Loucy (cell line): ENCODE data around the gene MAN1A2.

Experiments
- H2AFZ ChIP-seq: fragments of 200-600 bp; sonication (generic); 2 replicates; pipeline ENCODE4 v1.6.0; 2016; ENCODE audit warnings: antibody characterized with exemption, mild to moderate bottlenecking, low read length, moderate library complexity
- H3F3A ChIP-seq: fragments of 200-600 bp; 2 replicates; pipeline ENCODE4 v1.6.0; 2016; ENCODE audit warnings: antibody characterized with exemption, low read depth, mild to moderate bottlenecking
- H3K27me3 ChIP-seq: fragments of 200-600 bp; sonication (generic); 2 replicates; pipeline ENCODE4 v1.6.1; 2014; ENCODE audit warnings: low read length, mild to moderate bottlenecking; ENCODE audit not compliant: insufficient read depth, poor library complexity, severe bottlenecking
- H3K36me3 ChIP-seq: fragments of 200-600 bp; sonication (generic); 2 replicates; pipeline ENCODE4 v1.6.1; 2016; ENCODE audit warnings: low read length; ENCODE audit not compliant: insufficient read depth
- H3K4me1 ChIP-seq: fragments of 200-600 bp; sonication (generic); 2 replicates; pipeline ENCODE4 v1.5.1; 2014; ENCODE audit warnings: low read length, mild to moderate bottlenecking; ENCODE audit not compliant: insufficient read depth, poor library complexity, severe bottlenecking
- H3K4me2 ChIP-seq: fragments of 200-600 bp; sonication (generic); 2 replicates; pipeline ENCODE4 v1.6.0; 2014; ENCODE audit warnings: antibody characterized with exemption, low read length, low read depth, mild to moderate bottlenecking; ENCODE audit not compliant: poor library complexity, severe bottlenecking
- H3K4me3 ChIP-seq: fragments of 200-600 bp; sonication (generic); 2 replicates; pipeline ENCODE4 v1.5.1; 2014; ENCODE audit warnings: low read length, mild to moderate bottlenecking, mixed read lengths; ENCODE audit not compliant: poor library complexity, severe bottlenecking
- H3K79me2 ChIP-seq: fragments of 200-600 bp; sonication (generic); 2 replicates; pipeline ENCODE4 v1.6.1; 2014; ENCODE audit warnings: low read length; ENCODE audit not compliant: insufficient read depth
- H3K9ac ChIP-seq: fragments of 200-600 bp; sonication (generic); 2 replicates; pipeline ENCODE4 v1.6.0; 2014; ENCODE audit warnings: mild to moderate bottlenecking, low read depth, low read length, moderate library complexity; ENCODE audit not compliant: poor library complexity, severe bottlenecking
- H3K9me2 ChIP-seq: fragments of 200-600 bp; sonication (generic); replicated peaks from 2 replicates; pipeline ENCODE4 v1.6.1; 2016; ENCODE audit warnings: low read depth, low read length, mixed read lengths
- H3K9me3 ChIP-seq: fragments of 200-600 bp; sonication (generic); 2 replicates; pipeline ENCODE4 v1.6.1; 2014; ENCODE audit warnings: mild to moderate bottlenecking, antibody characterized with exemption, low read length, low read depth; ENCODE audit not compliant: insufficient read depth
- H4K20me1 ChIP-seq: fragments of 200-600 bp; sonication (generic); 2 replicates; pipeline ENCODE4 v1.6.0; 2014; ENCODE audit warnings: antibody characterized with exemption, low read length, mild to moderate bottlenecking; ENCODE audit not compliant: insufficient read depth, poor library complexity, severe bottlenecking
- EZH2phosphoT487 ChIP-seq: fragments of 200-600 bp; IDR thresholded peaks from 2 replicates; pipeline ENCODE4 v1.6.1; 2018; ENCODE audit warnings: antibody characterized with exemption, mild to moderate bottlenecking, moderate library complexity, borderline replicate concordance
- TF ChIP-seq, protein P1 (sequence below): fragments of 200-600 bp; sonication (generic); conservative IDR thresholded peaks from 2 replicates; pipeline ENCODE4 v1.5.1; 2014; ENCODE audit warnings: mild to moderate bottlenecking, antibody characterized with exemption, low read length

Gene MAN1A2

DNA sequence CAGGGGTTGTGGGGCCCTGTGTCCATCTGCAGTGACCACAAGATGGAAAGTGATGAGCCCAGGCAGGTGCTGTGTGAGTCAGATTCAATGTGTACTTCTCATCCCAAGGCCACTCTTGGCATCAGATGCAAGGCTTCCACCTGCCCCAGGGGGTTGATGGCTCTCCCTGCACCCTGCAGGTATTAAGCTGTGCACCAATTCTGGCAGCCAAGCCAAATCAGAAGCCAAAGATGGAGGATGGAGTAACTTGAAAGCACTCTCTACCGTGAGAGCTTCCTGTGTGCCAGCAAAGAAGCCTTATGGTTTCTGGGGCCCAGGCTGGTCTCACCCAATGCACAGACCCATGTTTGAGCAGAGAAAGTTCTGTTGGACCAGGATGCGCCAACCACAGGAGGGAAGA is 194.3 kb downstream of the MAN1A2 start:
- H3K9ac ChIP-seq = no peak overlapping the region
- H3K4me1 ChIP-seq = peaks cover 3% of the 10 kb centered on the region
- no peaks in the 10 kb centered on the region for H3K27me3 ChIP-seq
- H3K4me2 ChIP-seq = no peak overlapping the region
- no peaks in the 10 kb centered on the region for H3F3A ChIP-seq
- no peak for TF ChIP-seq EZH2phosphoT487
- TF ChIP-seq, protein P1, sequence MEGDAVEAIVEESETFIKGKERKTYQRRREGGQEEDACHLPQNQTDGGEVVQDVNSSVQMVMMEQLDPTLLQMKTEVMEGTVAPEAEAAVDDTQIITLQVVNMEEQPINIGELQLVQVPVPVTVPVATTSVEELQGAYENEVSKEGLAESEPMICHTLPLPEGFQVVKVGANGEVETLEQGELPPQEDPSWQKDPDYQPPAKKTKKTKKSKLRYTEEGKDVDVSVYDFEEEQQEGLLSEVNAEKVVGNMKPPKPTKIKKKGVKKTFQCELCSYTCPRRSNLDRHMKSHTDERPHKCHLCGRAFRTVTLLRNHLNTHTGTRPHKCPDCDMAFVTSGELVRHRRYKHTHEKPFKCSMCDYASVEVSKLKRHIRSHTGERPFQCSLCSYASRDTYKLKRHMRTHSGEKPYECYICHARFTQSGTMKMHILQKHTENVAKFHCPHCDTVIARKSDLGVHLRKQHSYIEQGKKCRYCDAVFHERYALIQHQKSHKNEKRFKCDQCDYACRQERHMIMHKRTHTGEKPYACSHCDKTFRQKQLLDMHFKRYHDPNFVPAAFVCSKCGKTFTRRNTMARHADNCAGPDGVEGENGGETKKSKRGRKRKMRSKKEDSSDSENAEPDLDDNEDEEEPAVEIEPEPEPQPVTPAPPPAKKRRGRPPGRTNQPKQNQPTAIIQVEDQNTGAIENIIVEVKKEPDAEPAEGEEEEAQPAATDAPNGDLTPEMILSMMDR = no peak
- H3K4me3 ChIP-seq = no peak overlapping the region
- H3K9me2 ChIP-seq = no peaks in the 10 kb centered on the region
- H3K9me3 ChIP-seq = no peaks in the 10 kb centered on the region
- no peaks in the 10 kb centered on the region for H3K79me2 ChIP-seq
- no peaks in the 10 kb centered on the region for H4K20me1 ChIP-seq
- H3K36me3 ChIP-seq = no peaks in the 10 kb centered on the region
- no peak overlapping the region for H2AFZ ChIP-seq

DNA sequence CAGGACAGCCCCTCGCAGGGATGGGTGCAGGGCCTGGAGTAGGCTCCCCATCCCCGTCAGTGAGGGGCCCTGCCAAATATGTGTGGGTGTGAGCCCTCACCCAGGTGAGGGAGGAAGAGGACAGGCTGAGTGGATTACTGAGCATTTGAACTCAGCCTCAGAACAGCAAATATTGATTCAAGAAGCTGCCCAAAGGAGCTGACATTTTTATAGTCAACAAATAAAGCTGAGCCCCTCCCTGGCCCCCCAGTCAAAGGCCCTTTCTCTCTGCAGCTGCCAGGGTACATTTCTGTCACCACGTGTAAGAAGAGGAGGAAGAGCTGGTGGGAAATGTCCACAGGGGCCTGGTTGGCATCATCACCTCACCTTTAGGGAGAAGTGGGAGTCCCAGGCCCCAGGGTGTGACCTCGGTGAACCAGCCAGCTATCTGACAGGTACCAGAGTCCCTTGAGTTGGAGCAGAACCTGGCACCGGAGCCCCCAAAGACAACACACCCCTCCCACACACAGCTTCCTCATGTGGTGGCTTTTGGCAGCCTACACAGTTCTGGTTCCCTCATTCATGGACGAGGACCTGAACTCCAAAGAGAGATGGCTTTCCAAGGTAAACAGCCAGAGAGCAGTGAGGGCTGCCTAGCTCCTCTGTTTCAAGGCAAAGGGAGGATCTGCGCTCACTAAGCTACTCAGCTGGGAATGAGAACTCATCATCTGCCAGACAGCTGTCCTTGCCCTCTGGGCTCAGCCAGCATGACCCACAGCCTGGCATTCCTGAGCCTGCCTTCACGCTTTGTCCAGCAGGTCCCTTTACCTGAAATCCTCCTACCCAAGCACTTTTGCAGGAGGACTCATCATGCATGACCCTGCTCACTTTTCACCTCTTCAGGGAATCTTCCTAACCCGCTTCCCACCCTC is 195.6 kb downstream of the MAN1A2 start:
- Histone ChIP-seq H3K36me3 (no peaks in the 10 kb centered on the region), H3F3A (no peaks in the 10 kb centered on the region), H3K79me2 (no peaks in the 10 kb centered on the region), H3K27me3 (no peaks in the 10 kb centered on the region), H2AFZ (no peak overlapping the region), H3K4me1 (peaks cover 3% of the 10 kb centered on the region), H3K9ac (no peak overlapping the region), H3K9me3 (no peaks in the 10 kb centered on the region), H4K20me1 (no peaks in the 10 kb centered on the region), H3K9me2 (no peaks in the 10 kb centered on the region), H3K4me2 (no peak overlapping the region), H3K4me3 (no peak overlapping the region)
- TF ChIP-seq EZH2phosphoT487 = no peak
- TF ChIP-seq, protein P1 = no peak

DNA sequence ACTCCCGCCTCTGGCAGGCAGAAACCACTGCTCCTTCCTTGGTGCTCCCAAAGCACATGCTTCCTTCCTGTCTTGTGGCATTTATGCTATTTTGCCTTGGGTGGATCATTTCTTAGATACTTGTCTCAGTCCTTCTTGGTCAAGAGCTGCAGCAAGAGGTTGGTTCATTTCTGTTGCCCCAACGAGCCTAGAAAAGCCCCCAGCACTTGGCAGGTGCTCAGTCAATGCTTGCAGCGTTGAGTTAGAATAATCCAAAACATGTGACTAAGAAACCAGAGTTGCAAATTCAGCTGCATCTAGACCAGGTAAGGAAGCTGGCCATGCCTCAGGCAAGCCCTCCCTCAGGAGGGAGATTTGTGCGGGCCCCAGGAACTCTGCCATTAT is 196.2 kb downstream of the MAN1A2 start:
- Histone ChIP-seq H3K9ac (no peak overlapping the region), H3K9me3 (no peaks in the 10 kb centered on the region), H3K9me2 (no peaks in the 10 kb centered on the region), H3K36me3 (no peaks in the 10 kb centered on the region), H3F3A (no peaks in the 10 kb centered on the region), H3K79me2 (no peaks in the 10 kb centered on the region), H4K20me1 (no peaks in the 10 kb centered on the region), H3K4me1 (peaks cover 3% of the 10 kb centered on the region), H3K4me3 (no peak overlapping the region), H3K4me2 (no peak overlapping the region), H3K27me3 (no peaks in the 10 kb centered on the region), H2AFZ (no peak overlapping the region)
- TF ChIP-seq EZH2phosphoT487 = no peak
- TF ChIP-seq, protein P1 = no peak
